H7 (cell line): ENCODE results near the gene DIP2C. TPM values are rescaled to one million over a fixed set of nuclear protein-coding genes. Genes with fewer than 3 reads are reported as not detected.

Experiments used
- DNase-seq: peaks from one replicate; pipeline ENCODE4 v3.0.0; 2012
- H3K27me3 ChIP-seq: 2 replicates; pipeline ENCODE4 v1.6.0; 2011; ENCODE audit warnings: mild to moderate bottlenecking, low read length; ENCODE audit not compliant: control insufficient read depth, insufficient read depth
- H3K36me3 ChIP-seq: replicated peaks from 2 replicates; pipeline ENCODE4 v1.5.1; 2011; ENCODE audit warnings: low read length; ENCODE audit not compliant: control insufficient read depth, insufficient read depth
- H3K4me3 ChIP-seq: 2 replicates; pipeline ENCODE4 v1.5.1; 2011; ENCODE audit warnings: low read depth, mild to moderate bottlenecking, control low read depth, low read length, moderate library complexity; ENCODE audit not compliant: insufficient read depth
- total RNA-seq: library from RNA; depleted of rRNA; stranded (reverse); fragments of >200 nt; shearing (Covaris generic); gene quantifications from 2 replicates; pipeline ENCODE4 v1.2.3, GENCODE V29; 2014

Gene DIP2C
- total RNA-seq, 1 experiment from 2014 or later: 4.8 TPM

GRCh38 chr10:554182-554848 lies 135.2 kb downstream of the DIP2C start:
- Histone ChIP-seq H3K4me3 (no peak overlapping the region), H3K27me3 (no peaks in the 10 kb centered on the region), H3K36me3 (no peaks in the 10 kb centered on the region)
- no peak for DNase-seq

DNA sequence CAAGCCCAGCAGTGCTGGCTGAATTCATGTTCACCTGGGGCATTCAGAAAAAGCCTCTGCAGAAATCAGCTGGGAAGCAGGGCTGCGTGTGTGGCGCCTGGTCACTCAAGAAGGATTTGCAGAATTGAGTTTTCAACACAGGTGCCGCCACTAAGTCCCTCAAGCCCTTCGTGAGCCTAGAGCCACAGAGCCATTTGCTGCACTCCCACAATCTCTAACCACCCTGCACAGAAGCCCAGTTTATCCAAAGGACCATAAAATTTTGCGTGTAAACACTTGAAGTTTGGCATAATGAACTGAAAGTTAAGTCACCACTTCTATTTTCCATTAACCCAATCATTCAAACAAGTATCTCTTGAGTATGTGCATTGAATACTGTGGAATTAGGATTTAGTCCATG lies 136.2 kb downstream of the DIP2C start:
- Histone ChIP-seq H3K36me3 (no peaks in the 10 kb centered on the region), H3K4me3 (no peak overlapping the region), H3K27me3 (no peaks in the 10 kb centered on the region)
- DNase-seq: no peak

DNA sequence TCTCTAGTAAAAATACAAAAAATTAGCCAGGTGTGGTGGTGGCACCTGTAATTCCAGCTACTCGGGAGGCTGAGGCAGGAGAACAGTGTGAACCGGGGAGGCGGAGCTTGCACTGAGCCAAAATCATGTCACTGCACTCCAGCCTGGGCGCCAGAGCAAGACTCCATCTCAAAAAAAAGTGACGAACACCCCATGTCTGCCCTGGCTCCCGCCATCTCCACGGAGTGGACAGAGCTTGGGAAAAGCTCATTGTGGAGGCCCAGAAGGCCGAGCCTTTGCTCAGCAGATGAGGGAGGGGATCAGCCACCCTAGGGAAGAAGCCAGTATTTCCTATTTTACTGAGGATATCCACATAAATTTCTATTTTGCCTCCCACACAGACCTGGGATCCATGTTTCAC lies 136.8 kb downstream of the DIP2C start:
- Histone ChIP-seq H3K27me3 (no peaks in the 10 kb centered on the region), H3K4me3 (no peak overlapping the region), H3K36me3 (no peaks in the 10 kb centered on the region)
- no peak for DNase-seq

GRCh38 chr10:551373-552252 lies 137.9 kb downstream of the DIP2C start:
- H3K4me3 ChIP-seq: no peak overlapping the region

GRCh38 chr10:550665-551372 lies 138.6 kb downstream of the DIP2C start:
- Histone ChIP-seq H3K27me3 (no peaks in the 10 kb centered on the region), H3K36me3 (no peaks in the 10 kb centered on the region), H3K4me3 (no peak overlapping the region)
- DNase-seq: no peak

More at GRCh38 chr10:551373-552252, 137.9 kb downstream of the DIP2C start:
- H3K27me3 ChIP-seq: no peaks in the 10 kb centered on the region
- H3K36me3 ChIP-seq: no peaks in the 10 kb centered on the region
- no peak for DNase-seq

DNA sequence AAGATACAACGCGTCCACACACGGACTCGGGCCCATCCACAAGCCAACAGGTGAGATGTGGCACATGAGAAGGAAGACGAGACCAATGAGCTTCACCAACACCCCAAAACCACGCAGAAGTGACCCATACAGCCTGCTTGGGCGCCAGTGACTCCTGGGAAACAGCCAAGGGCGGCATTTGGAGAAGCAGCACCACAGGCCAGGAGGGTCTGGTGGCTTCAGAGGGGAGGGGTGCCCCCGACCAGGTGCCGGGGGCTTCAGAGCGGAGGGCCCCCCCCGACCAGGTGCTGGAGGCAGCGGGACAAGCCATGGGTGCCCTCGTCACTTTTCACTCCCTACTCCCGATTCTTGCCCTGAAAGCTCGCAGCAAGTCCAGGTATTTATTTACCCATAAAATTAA lies 140.1 kb downstream of the DIP2C start:
- Histone ChIP-seq H3K27me3 (no peaks in the 10 kb centered on the region), H3K4me3 (no peak overlapping the region), H3K36me3 (no peaks in the 10 kb centered on the region)
- DNase-seq: no peak

DNA sequence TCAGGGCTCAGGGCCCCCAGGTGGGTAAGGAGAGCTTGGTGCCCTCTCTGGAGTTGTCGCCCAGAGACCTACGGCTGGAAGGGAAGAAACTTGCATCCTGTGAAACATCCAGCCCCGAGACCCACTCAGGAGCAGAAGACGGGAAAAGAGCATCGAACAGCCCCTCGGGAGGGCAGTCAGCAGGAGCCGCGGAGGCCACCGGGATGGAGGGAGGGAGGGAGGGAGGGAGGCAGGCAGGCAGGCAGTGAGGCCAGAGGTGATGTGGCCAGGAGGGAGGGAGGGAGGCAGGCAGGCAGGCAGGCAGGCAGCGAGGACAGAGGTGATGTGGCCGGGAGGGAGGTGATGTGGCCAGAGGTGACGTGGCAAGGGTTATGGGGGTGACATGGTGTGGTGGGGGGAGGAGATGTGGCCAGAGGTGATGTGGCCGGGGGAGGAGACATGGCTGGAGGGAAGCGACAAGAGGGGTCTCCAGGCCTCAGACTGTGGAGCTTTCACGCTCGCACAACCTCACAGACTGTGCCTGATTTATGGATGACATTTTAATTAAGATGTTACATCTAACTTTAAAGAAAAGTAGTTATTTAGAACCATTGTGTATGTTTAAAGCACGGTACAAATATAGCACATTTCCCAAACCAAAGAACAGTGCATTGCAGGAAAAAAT lies 141.1 kb downstream of the DIP2C start:
- H3K4me3 ChIP-seq: no peak overlapping the region
- DNase-seq: peak; percentile 74
- no peaks in the 10 kb centered on the region for H3K27me3 ChIP-seq
- H3K36me3 ChIP-seq: no peaks in the 10 kb centered on the region

DNA sequence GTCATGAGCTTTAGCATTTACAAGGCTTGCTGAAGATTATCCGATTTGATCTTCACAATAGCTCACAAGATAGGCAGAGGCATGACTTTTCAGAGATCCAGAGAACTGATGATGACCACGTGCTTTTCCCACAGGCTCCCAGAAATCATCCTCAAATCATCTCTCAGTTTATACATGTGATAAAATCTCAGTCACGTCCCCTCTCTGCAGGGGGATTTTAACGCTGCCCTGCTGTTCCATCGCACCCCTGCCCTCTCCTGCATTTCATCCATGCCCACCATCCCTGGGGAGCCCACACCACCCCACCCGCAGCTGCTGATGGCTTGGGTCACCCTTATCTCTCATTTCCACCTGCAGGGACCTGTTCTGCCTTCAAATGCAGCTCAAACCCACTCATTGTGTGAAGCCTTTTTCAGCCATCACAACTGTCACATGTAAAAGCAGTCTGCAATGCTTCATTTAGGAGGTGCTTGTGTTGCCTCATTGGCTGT lies 141.8 kb downstream of the DIP2C start:
- Histone ChIP-seq H3K36me3 (no peaks in the 10 kb centered on the region), H3K4me3 (no peak overlapping the region), H3K27me3 (no peaks in the 10 kb centered on the region)
- no peak for DNase-seq

- DNase-seq: peak; percentile 83
- H3K36me3 ChIP-seq: no peaks in the 10 kb centered on the region
- no peaks in the 10 kb centered on the region for H3K27me3 ChIP-seq
- H3K4me3 ChIP-seq: no peak overlapping the region
Observed at GRCh38 chr10:546971-547590, 142.4 kb downstream of the DIP2C start.

DNA sequence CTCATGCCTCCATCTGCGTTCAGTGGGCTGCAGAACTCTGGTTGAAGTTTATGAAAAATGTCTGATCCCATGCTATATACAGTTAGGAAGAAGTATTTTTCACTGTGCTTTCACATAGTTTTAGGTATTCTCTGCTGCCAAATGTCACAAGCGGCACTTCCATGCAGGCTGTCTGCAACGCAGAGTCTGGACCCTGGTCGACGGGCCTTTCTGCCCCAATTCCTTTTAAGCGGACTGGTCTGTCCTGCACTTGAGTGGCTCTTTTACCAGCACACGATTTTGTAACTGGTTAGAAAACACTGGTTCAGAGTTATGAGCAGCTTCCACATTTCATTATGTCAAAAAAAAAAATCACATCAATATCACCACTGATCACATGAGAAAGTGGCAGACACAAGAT lies 143.0 kb downstream of the DIP2C start:
- DNase-seq: no peak
- no peaks in the 10 kb centered on the region for H3K27me3 ChIP-seq
- no peak overlapping the region for H3K4me3 ChIP-seq
- H3K36me3 ChIP-seq: no peaks in the 10 kb centered on the region

DNA sequence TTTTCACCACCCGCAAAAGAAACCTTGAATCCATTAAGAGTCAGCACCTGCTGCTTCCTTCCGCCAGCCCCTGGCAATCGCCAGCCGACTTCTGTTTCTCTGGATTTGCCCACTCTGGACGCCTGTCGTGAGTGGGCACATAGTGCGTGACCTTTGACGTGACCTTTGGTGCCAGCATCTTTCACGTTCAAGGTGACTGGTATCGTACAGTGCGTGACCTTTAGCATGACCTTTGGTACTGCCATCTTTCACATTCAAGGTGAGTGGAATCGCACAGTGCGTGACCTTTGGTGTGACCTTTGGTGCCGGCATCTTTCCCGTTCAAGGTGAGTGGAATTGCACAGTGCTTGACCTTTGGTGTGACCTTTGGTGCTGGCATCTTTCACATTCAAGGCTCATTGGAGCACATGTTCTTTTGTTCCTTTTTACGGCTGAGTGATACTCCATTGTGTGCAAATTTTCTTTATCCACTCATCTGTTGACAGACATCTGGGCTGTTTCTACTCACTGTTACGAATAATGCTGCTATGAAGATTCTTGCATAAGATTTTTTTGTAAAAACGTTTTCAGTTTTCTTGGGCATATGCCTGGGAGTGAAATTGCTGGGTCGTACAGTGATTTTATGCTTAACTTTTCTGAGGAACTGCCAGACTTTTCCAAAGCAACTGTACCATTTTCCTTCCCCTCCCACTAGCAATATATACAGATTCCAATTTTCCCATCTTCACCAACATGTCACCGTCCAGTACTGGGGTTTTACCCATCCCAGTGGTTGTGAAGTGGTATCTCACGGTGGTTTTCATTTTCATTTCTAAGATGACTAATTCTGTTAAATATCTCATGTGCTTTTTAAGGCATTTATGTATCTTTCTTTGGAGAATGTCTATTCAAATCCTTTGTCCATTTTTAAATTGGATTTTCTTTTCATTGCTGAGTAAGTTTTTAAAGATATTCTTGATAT lies 145.3 kb downstream of the DIP2C start:
- no peaks in the 10 kb centered on the region for H3K27me3 ChIP-seq
- DNase-seq: no peak

GRCh38 chr10:543131-543530 lies 146.3 kb downstream of the DIP2C start:
- no peaks in the 10 kb centered on the region for H3K36me3 ChIP-seq

More for the DNA sequence above, 145.3 kb downstream of the DIP2C start:
- Histone ChIP-seq H3K4me3 (no peak overlapping the region), H3K36me3 (no peaks in the 10 kb centered on the region)

DNA sequence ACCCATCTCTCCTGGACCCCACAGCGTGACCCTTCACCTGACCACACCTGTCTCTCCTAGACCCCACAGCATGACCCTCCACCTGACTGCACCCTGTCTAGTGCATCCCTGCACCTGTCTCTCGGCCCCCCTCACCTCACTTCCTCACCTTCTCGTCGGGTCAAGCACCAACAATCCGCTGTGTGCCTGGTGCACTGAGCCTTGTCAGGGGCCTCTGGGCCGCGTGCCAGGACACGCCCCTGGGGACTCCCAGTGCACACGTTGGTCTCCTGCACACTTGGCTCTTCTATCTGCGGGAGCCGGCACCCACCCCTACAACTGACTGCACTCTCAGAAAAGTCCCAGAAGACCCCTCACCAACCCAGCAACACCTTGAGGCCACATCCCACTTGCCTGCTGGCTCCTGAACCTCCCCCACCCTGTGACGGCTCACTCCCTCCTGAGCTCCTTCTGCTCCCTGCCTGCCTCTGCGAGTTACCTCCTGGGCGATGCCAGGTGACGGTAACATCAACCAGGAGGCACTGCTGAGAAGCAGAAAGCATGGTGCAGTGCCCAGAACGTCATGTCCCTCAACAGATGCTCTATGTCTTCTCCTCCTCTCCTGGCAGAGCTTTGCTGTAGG lies 147.6 kb downstream of the DIP2C start:
- no peak overlapping the region for H3K4me3 ChIP-seq
- no peaks in the 10 kb centered on the region for H3K27me3 ChIP-seq
- H3K36me3 ChIP-seq: no peaks in the 10 kb centered on the region
- DNase-seq: no peak

More at GRCh38 chr10:543131-543530, 146.3 kb downstream of the DIP2C start:
- DNase-seq: no peak
- no peaks in the 10 kb centered on the region for H3K27me3 ChIP-seq
- no peak overlapping the region for H3K4me3 ChIP-seq
